Measurements from ENCODE around the gene SLC52A3.
"Not testable (repeated sequence)": the region's sequence is repeated elsewhere in the genome, so short reads cannot be mapped to it uniquely, and the experiment has no call there.

SLC52A3 gene

GRCh38 chr20:725491-725890, 42.8 kb downstream of the SLC52A3 start:
- DNase-seq, result no peak

- not testable (repeated sequence) for DNase-seq
Observed at GRCh38 chr20:724797-725196, 43.5 kb downstream of the SLC52A3 start.

GRCh38 chr20:723756-724155, 44.5 kb downstream of the SLC52A3 start:
- no peak for DNase-seq

GRCh38 chr20:722822-723644, 45.3 kb downstream of the SLC52A3 start:
- no peak for DNase-seq

- no peak for DNase-seq
Observed at GRCh38 chr20:721876-722275, 46.4 kb downstream of the SLC52A3 start.

GRCh38 chr20:719816-720215, 48.5 kb downstream of the SLC52A3 start:
- no peak for DNase-seq

- no peak for DNase-seq
Observed at GRCh38 chr20:719068-719467, 49.2 kb downstream of the SLC52A3 start.

GRCh38 chr20:717832-718231, 50.5 kb downstream of the SLC52A3 start:
- no peak for DNase-seq

GRCh38 chr20:717271-717670, 51.0 kb downstream of the SLC52A3 start:
- no peak for DNase-seq

- no peak for DNase-seq
Observed at GRCh38 chr20:714453-714852, 53.8 kb downstream of the SLC52A3 start.

- DNase-seq, result no peak
Observed at GRCh38 chr20:711576-711975, 56.7 kb downstream of the SLC52A3 start.

GRCh38 chr20:710780-711450, 57.4 kb downstream of the SLC52A3 start:
- DNase-seq, result no peak
